Uterus (tissue), 2 donors: ENCODE data around the gene RBM14.

Experiments used
- POLR2A ChIP-seq, 2 donors: fragments of 450-650 bp; IDR thresholded peaks; one replicate each; pipeline ENCODE4 v1.6.1; 2016; ENCODE audit warnings: antibody characterized with exemption in 2 of 2, mild to moderate bottlenecking in 1 of 2, moderate library complexity in 1 of 2
- TF ChIP-seq, protein P1 (sequence below), 4 experiments: fragments of 200-600 bp in 2 of 4; fragments of 450-650 bp in 2 of 4; sonication (generic) in 2 of 4; IDR thresholded peaks; one replicate each; pipeline ENCODE4 v1.5.1; 2016 to 2019; ENCODE audit warnings: antibody characterized with exemption in 4 of 4, mild to moderate bottlenecking in 2 of 4, moderate library complexity in 1 of 4

DNA sequence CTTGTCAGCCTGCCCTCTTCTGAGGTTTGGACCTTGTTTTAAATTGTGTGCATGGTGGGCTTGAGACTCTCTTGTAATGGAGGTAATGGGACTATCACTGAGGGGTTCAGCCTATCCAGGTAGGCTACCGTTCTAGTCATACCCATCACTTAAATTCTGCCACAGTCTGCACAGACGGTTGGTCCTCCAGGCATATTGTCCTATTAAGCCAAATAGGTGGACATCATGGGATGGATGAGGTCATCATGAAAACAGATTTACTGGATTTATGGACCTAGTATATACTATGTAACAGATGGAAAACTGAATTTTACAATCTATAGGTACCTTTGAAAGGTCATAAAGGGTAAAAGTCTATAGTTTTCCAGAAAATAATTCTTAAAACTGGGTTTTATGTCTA, 12.9 kb downstream of the RBM14 start:
- TF ChIP-seq, protein P1, sequence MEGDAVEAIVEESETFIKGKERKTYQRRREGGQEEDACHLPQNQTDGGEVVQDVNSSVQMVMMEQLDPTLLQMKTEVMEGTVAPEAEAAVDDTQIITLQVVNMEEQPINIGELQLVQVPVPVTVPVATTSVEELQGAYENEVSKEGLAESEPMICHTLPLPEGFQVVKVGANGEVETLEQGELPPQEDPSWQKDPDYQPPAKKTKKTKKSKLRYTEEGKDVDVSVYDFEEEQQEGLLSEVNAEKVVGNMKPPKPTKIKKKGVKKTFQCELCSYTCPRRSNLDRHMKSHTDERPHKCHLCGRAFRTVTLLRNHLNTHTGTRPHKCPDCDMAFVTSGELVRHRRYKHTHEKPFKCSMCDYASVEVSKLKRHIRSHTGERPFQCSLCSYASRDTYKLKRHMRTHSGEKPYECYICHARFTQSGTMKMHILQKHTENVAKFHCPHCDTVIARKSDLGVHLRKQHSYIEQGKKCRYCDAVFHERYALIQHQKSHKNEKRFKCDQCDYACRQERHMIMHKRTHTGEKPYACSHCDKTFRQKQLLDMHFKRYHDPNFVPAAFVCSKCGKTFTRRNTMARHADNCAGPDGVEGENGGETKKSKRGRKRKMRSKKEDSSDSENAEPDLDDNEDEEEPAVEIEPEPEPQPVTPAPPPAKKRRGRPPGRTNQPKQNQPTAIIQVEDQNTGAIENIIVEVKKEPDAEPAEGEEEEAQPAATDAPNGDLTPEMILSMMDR (IDR thresholded peaks at IDR 0.05): no peak
- no peak for TF ChIP-seq POLR2A (IDR thresholded peaks at IDR 0.05)
